Measurements from ENCODE around the gene DIO2.

The DIO2 gene

GRCh38 chr14:80211153-80212022 is at the start of gene DIO2:
Gene DIO2 (minus strand): TSS chr14:80211504. CDS start chr14:80211472, 32 bp downstream.
- no peak for DNase-seq

- DNase-seq = no peak
These were observed 49.3 kb upstream of the DIO2 start for GRCh38 chr14:80260645-80261044.

GRCh38 chr14:80239631-80240030 is 28.3 kb upstream of the DIO2 start:
- no peak for DNase-seq

- DNase-seq = no peak
These were observed 25.8 kb upstream of the DIO2 start for GRCh38 chr14:80237143-80237542.

GRCh38 chr14:80233470-80234089 is 22.3 kb upstream of the DIO2 start:
- DNase-seq = no peak

- DNase-seq = no peak
These were observed 20.4 kb upstream of the DIO2 start for GRCh38 chr14:80231702-80232101.

- no peak for DNase-seq
These were observed 12.6 kb upstream of the DIO2 start for GRCh38 chr14:80223696-80224465.

- DNase-seq = no peak
These were observed 5.5 kb upstream of the DIO2 start for GRCh38 chr14:80216818-80217217.

- no peak for DNase-seq
These were observed 4.7 kb upstream of the DIO2 start for GRCh38 chr14:80215756-80216581.

- no peak for DNase-seq
These were observed 3.8 kb upstream of the DIO2 start for GRCh38 chr14:80215081-80215480.

GRCh38 chr14:80213602-80214001 is 2.3 kb upstream of the DIO2 start:
- DNase-seq = no peak

- DNase-seq = no peak
These were observed 706 bp upstream of the DIO2 start for GRCh38 chr14:80212023-80212397.

GRCh38 chr14:80208461-80208860 is 2.8 kb downstream of the DIO2 start:
- no peak for DNase-seq

GRCh38 chr14:80206351-80207080 is 4.8 kb downstream of the DIO2 start:
- no peak for DNase-seq

- DNase-seq = no peak
These were observed 8.3 kb downstream of the DIO2 start for GRCh38 chr14:80202888-80203562.

- DNase-seq = no peak
These were observed 11.2 kb downstream of the DIO2 start for GRCh38 chr14:80200093-80200492.

- no peak for DNase-seq
These were observed 22.7 kb downstream of the DIO2 start for GRCh38 chr14:80188571-80188970.

GRCh38 chr14:80186301-80186800 is 25.0 kb downstream of the DIO2 start:
- DNase-seq = no peak

- DNase-seq = no peak
These were observed 34.4 kb downstream of the DIO2 start for GRCh38 chr14:80176893-80177292.

GRCh38 chr14:80172375-80173051 is 38.8 kb downstream of the DIO2 start:
- DNase-seq = no peak

Data from activated gamma-delta T cell treated with Interleukin-2 at 50 U/mL for 16 hours (primary cell).